OCI-LY7 (cell line): Measurements from ENCODE around the gene SP100.

Experiments
- EZH2phosphoT487 ChIP-seq: fragments of 200-600 bp; sonication (generic); IDR thresholded peaks from 2 replicates; pipeline ENCODE4 v1.6.1; 2018; ENCODE audit warnings: low read depth, borderline replicate concordance, mild to moderate bottlenecking, mixed run types, antibody characterized with exemption, low read length, moderate library complexity, mixed read lengths
- TF ChIP-seq, protein P1 (sequence below): fragments of 200-600 bp; sonication (generic); conservative IDR thresholded peaks from 2 replicates; pipeline ENCODE4 v1.5.1; 2014; ENCODE audit warnings: mild to moderate bottlenecking, antibody characterized with exemption, low read length, moderate library complexity, mixed read lengths

DNA sequence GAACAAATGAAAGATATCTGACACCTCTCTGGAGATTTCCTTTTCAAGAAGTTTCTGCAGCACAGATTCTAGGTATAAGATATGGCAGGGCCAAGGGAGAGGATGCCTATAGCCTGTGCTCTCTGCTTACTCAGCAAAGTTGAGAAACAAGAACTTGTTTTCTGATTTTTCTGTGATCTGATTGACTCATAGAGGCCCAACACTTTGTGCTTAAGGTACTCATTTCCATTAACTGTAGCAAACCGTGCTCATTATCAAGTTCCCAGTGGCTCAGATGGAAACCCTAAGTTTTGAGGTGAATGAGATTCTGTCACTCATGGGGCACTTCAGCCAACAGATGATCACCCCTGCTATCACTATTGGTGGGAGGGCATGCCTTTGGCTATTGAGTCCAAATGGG lies 124.3 kb downstream of the SP100 start:
- TF ChIP-seq, protein P1, sequence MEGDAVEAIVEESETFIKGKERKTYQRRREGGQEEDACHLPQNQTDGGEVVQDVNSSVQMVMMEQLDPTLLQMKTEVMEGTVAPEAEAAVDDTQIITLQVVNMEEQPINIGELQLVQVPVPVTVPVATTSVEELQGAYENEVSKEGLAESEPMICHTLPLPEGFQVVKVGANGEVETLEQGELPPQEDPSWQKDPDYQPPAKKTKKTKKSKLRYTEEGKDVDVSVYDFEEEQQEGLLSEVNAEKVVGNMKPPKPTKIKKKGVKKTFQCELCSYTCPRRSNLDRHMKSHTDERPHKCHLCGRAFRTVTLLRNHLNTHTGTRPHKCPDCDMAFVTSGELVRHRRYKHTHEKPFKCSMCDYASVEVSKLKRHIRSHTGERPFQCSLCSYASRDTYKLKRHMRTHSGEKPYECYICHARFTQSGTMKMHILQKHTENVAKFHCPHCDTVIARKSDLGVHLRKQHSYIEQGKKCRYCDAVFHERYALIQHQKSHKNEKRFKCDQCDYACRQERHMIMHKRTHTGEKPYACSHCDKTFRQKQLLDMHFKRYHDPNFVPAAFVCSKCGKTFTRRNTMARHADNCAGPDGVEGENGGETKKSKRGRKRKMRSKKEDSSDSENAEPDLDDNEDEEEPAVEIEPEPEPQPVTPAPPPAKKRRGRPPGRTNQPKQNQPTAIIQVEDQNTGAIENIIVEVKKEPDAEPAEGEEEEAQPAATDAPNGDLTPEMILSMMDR = no peak
- no peak for TF ChIP-seq EZH2phosphoT487
